Karpas-422 (cell line): ENCODE data around the gene DIP2C. TPM values are rescaled to one million over a fixed set of nuclear protein-coding genes. Genes with fewer than 3 reads are reported as not detected.
"Not testable (repeated sequence)": the region's sequence is repeated elsewhere in the genome, so short reads cannot be mapped to it uniquely, and the experiment has no call there.

Source experiments
- DNase-seq: peaks from one replicate; pipeline ENCODE4 v3.0.0-alpha.2; 2015
- H2AFZ ChIP-seq: fragments of 200-600 bp; sonication (generic); 2 replicates; pipeline ENCODE4 v1.6.1; 2014; ENCODE audit warnings: antibody characterized with exemption, low read length, mixed read lengths
- H3K27ac ChIP-seq: fragments of 200-600 bp; sonication (generic); 2 replicates; pipeline ENCODE4 v1.5.1; 2014; ENCODE audit warnings: mild to moderate bottlenecking, low read length, moderate library complexity
- H3K27me3 ChIP-seq: fragments of 200-600 bp; sonication (generic); 2 replicates; pipeline ENCODE4 v1.6.1; 2014; ENCODE audit warnings: low read length, mixed read lengths
- H3K36me3 ChIP-seq: fragments of 200-600 bp; sonication (generic); 2 replicates; pipeline ENCODE4 v1.6.1; 2014; ENCODE audit warnings: low read length, mixed read lengths; ENCODE audit not compliant: insufficient read depth
- H3K4me1 ChIP-seq: fragments of 200-600 bp; sonication (generic); 2 replicates; pipeline ENCODE4 v1.6.1; 2014; ENCODE audit warnings: mild to moderate bottlenecking, low read length, mixed read lengths
- H3K4me2 ChIP-seq: fragments of 200-600 bp; sonication (generic); 2 replicates; pipeline ENCODE4 v1.6.1; 2014; ENCODE audit warnings: low read length, low read depth, mild to moderate bottlenecking; ENCODE audit not compliant: poor library complexity, severe bottlenecking
- H3K4me3 ChIP-seq: fragments of 200-600 bp; sonication (generic); 2 replicates; pipeline ENCODE4 v1.5.1; 2014; ENCODE audit warnings: mild to moderate bottlenecking, antibody characterized with exemption, low read length, mixed read lengths
- H3K79me2 ChIP-seq: fragments of 200-600 bp; sonication (generic); 2 replicates; pipeline ENCODE4 v1.6.1; 2014; ENCODE audit warnings: mild to moderate bottlenecking, low read length, mixed read lengths
- H3K9ac ChIP-seq: fragments of 200-600 bp; sonication (generic); 2 replicates; pipeline ENCODE4 v1.6.0; 2014; ENCODE audit warnings: low read length
- H3K9me2 ChIP-seq: fragments of 200-600 bp; sonication (generic), shearing (Covaris generic); replicated peaks from 2 replicates; pipeline ENCODE4 v1.6.0; 2014; ENCODE audit warnings: mild to moderate bottlenecking, low read length, moderate library complexity; ENCODE audit not compliant: insufficient read depth
- H3K9me3 ChIP-seq: fragments of 300-700, 200-600 bp; sonication (generic); 2 replicates; pipeline ENCODE4 v1.6.1; 2014; ENCODE audit warnings: low read length, mixed read lengths
- H4K20me1 ChIP-seq: fragments of 200-600 bp; sonication (generic); 2 replicates; pipeline ENCODE4 v1.6.1; 2014; ENCODE audit warnings: mild to moderate bottlenecking, antibody characterized with exemption, low read length, low read depth; ENCODE audit not compliant: insufficient read depth
- total RNA-seq: library from RNA; depleted of rRNA; stranded (reverse); fragments of >200 nt; shearing (Covaris generic); gene quantifications from 2 replicates; pipeline ENCODE4 v1.2.3, GENCODE V29; 2014; ENCODE audit warnings: low replicate concordance

DIP2C gene
- total RNA-seq, 1 experiment from 2014 or later = 0.11 TPM

GRCh38 chr10:326350-326749 lies 363.1 kb downstream of the DIP2C start:
- no peak for DNase-seq
- H3K36me3 ChIP-seq = no peaks in the 10 kb centered on the region
- no peaks in the 10 kb centered on the region for H4K20me1 ChIP-seq
- no peaks in the 10 kb centered on the region; the same call in 1 of the 2 replicates for H3K4me1 ChIP-seq
- no peaks in the 10 kb centered on the region for H3K79me2 ChIP-seq
- H3K9ac ChIP-seq = no peak overlapping the region
- H2AFZ ChIP-seq = no peak overlapping the region
- H3K27me3 ChIP-seq = no peaks in the 10 kb centered on the region
- H3K4me2 ChIP-seq = no peak overlapping the region
- H3K9me3 ChIP-seq = no peaks in the 10 kb centered on the region
- no peak overlapping the region for H3K27ac ChIP-seq
- no peaks in the 10 kb centered on the region for H3K9me2 ChIP-seq
- no peak overlapping the region for H3K4me3 ChIP-seq

- no peak overlapping the region for H3K9ac ChIP-seq
- H3K9me2 ChIP-seq = no peaks in the 10 kb centered on the region
- H3K4me2 ChIP-seq = no peak overlapping the region
- DNase-seq = no peak
- no peaks in the 10 kb centered on the region for H3K27me3 ChIP-seq
- no peaks in the 10 kb centered on the region for H3K36me3 ChIP-seq
- no peak overlapping the region for H2AFZ ChIP-seq
- no peaks in the 10 kb centered on the region for H3K79me2 ChIP-seq
- no peaks in the 10 kb centered on the region; the same call in 1 of the 2 replicates for H3K9me3 ChIP-seq
- no peak overlapping the region for H3K4me3 ChIP-seq
- H4K20me1 ChIP-seq = no peaks in the 10 kb centered on the region
- no peak overlapping the region for H3K27ac ChIP-seq
- H3K4me1 ChIP-seq = no peaks in the 10 kb centered on the region; the same call in 1 of the 2 replicates
Measured at GRCh38 chr10:325282-325681, 364.2 kb downstream of the DIP2C start.

GRCh38 chr10:324593-324992 lies 364.9 kb downstream of the DIP2C start:
- DNase-seq = no peak
- Histone ChIP-seq H4K20me1 (no peaks in the 10 kb centered on the region), H3K4me1 (no peaks in the 10 kb centered on the region; the same call in 1 of the 2 replicates), H3K9me3 (no peaks in the 10 kb centered on the region; the same call in 1 of the 2 replicates), H3K9me2 (no peaks in the 10 kb centered on the region), H3K4me2 (no peak overlapping the region), H3K27ac (no peak overlapping the region), H3K79me2 (no peaks in the 10 kb centered on the region), H3K27me3 (no peaks in the 10 kb centered on the region), H3K36me3 (no peaks in the 10 kb centered on the region), H2AFZ (no peak overlapping the region), H3K9ac (no peak overlapping the region), H3K4me3 (no peak overlapping the region)

- H3K4me3 ChIP-seq = no peak overlapping the region
- DNase-seq = no peak
- H4K20me1 ChIP-seq = no peaks in the 10 kb centered on the region
- no peaks in the 10 kb centered on the region for H3K36me3 ChIP-seq
- H3K27ac ChIP-seq = no peak overlapping the region
- no peaks in the 10 kb centered on the region for H3K4me1 ChIP-seq
- H3K9ac ChIP-seq = no peak overlapping the region
- H3K79me2 ChIP-seq = no peaks in the 10 kb centered on the region
- no peaks in the 10 kb centered on the region; the same call in 1 of the 2 replicates for H3K9me3 ChIP-seq
- H3K9me2 ChIP-seq = no peaks in the 10 kb centered on the region
- H3K4me2 ChIP-seq = no peak overlapping the region
- no peaks in the 10 kb centered on the region for H3K27me3 ChIP-seq
- H2AFZ ChIP-seq = no peak overlapping the region
Measured at GRCh38 chr10:323651-324293, 365.7 kb downstream of the DIP2C start.

- not testable (repeated sequence) for H3K9ac ChIP-seq, H3K9me2 ChIP-seq, H3K4me3 ChIP-seq, H3K27ac ChIP-seq, H3K4me2 ChIP-seq, H3K27me3 ChIP-seq, H3K36me3 ChIP-seq, H3K79me2 ChIP-seq, DNase-seq, H2AFZ ChIP-seq, H3K9me3 ChIP-seq, H4K20me1 ChIP-seq, H3K4me1 ChIP-seq
Measured at GRCh38 chr10:323046-323445, 366.4 kb downstream of the DIP2C start.

- Histone ChIP-seq H3K27me3 (no peaks in the 10 kb centered on the region), H3K9ac (no peak overlapping the region), H3K4me3 (no peak overlapping the region), H3K9me2 (no peaks in the 10 kb centered on the region), H2AFZ (no peak overlapping the region), H3K9me3 (no peaks in the 10 kb centered on the region; the same call in 1 of the 2 replicates), H4K20me1 (no peaks in the 10 kb centered on the region), H3K36me3 (no peaks in the 10 kb centered on the region), H3K27ac (no peak overlapping the region), H3K4me1 (peaks cover 16% of the 10 kb centered on the region), H3K79me2 (no peaks in the 10 kb centered on the region), H3K4me2 (no peak overlapping the region)
- no peak for DNase-seq
Measured at GRCh38 chr10:320771-321170, 368.7 kb downstream of the DIP2C start.

GRCh38 chr10:317926-318325 lies 371.5 kb downstream of the DIP2C start:
- Histone ChIP-seq H3K4me1 (peaks cover 22% of the 10 kb centered on the region), H3K9me3 (no peaks in the 10 kb centered on the region; the same call in 1 of the 2 replicates), H2AFZ (no peak overlapping the region), H3K79me2 (no peaks in the 10 kb centered on the region), H3K4me2 (no peak overlapping the region), H3K4me3 (no peak overlapping the region), H4K20me1 (no peaks in the 10 kb centered on the region), H3K27me3 (no peaks in the 10 kb centered on the region), H3K27ac (no peak overlapping the region), H3K9ac (no peak overlapping the region), H3K36me3 (no peaks in the 10 kb centered on the region), H3K9me2 (no peaks in the 10 kb centered on the region)
- DNase-seq = no peak

GRCh38 chr10:317271-317769 lies 372.1 kb downstream of the DIP2C start:
- Histone ChIP-seq H3K79me2 (no peaks in the 10 kb centered on the region), H4K20me1 (no peaks in the 10 kb centered on the region), H3K27ac (no peak overlapping the region), H2AFZ (no peak overlapping the region), H3K4me3 (peak overlapping the region; percentile 22; the same call in 1 of the 2 replicates), H3K27me3 (no peaks in the 10 kb centered on the region), H3K36me3 (no peaks in the 10 kb centered on the region), H3K9ac (0 out of 2 replicates have a peak overlapping the region, but pooled peaks have one; percentile 31), H3K4me2 (peak overlapping the region; percentile 55), H3K9me2 (no peaks in the 10 kb centered on the region), H3K4me1 (peaks cover 22% of the 10 kb centered on the region), H3K9me3 (no peaks in the 10 kb centered on the region; the same call in 1 of the 2 replicates)
- DNase-seq = peak; percentile 57
